AG04450 (cell line): Measurements from ENCODE around the gene BST2. TPM values are rescaled to one million over a fixed set of nuclear protein-coding genes. Genes with fewer than 3 reads are reported as not detected.

Experiments
- CTCF ChIA-PET: fragments of 300-600, 350-600 bp; formaldehyde crosslinking; extraction: SDS; loops from one replicate; lab custom pipeline; 2022; ENCODE audit warnings: antibody characterized with exemption, inconsistent platforms; lab: Charles Lee
- POLR2A ChIA-PET: fragments of 350-600 bp; formaldehyde crosslinking; extraction: SDS; loops from one replicate; lab custom pipeline; 2021; ENCODE audit warnings: antibody characterized with exemption, inconsistent platforms; lab: Yijun Ruan, JAX
- DNase-seq: peaks from one replicate; pipeline ENCODE4 v3.0.0-alpha.2; 2011; ENCODE audit warnings: low read depth, low spot score
- H3K27ac ChIP-seq: one replicate; pipeline ENCODE4 v1.5.1; 2012; ENCODE audit warnings: low read depth, low read length, control low read depth
- H3K27me3 ChIP-seq: one replicate; pipeline ENCODE4 v1.6.0; 2012; ENCODE audit warnings: low read length; ENCODE audit not compliant: control insufficient read depth, insufficient read depth
- H3K4me3 ChIP-seq: 2 replicates; pipeline ENCODE4 v1.5.1; 2011; ENCODE audit warnings: mild to moderate bottlenecking, low read depth, low read length, control low read depth
- H3K9me3 ChIP-seq: 2 replicates; pipeline ENCODE4 v1.5.1; 2012; ENCODE audit warnings: low read length; ENCODE audit not compliant: control insufficient read depth, insufficient read depth
- polyA plus RNA-seq: library from polyadenylated mRNA; depleted of rRNA; stranded (reverse); fragments of >200 nt; gene quantifications from 2 replicates; pipeline ENCODE4 v1.2.3, GENCODE V29; 2011
- TF ChIP-seq, protein P1 (sequence below): IDR thresholded peaks from 2 replicates; pipeline ENCODE4 v1.5.1; 2011; ENCODE audit warnings: low read depth, low read length, control low read depth, inconsistent platforms

The BST2 gene
- polyA plus RNA-seq, 1 experiment, result 1.9 TPM

DNA sequence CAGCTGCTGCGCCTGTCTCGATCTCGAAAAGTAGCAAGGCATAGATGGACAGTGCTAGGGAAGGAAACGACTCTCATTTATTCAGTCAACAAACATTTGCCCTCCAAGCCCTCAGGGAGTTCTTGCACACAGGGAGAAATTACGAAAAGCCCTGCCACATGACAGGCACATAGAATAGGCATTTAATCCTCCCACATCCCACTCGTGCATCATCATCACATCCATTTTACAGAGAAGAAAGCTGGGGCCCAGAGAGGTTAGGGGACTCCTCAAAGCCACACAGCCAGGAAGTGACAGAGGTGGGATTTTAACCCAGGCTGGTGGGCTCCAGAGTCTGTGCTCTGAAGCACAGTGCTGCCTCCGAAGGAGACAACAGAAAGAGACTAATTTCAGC lies 31.4 kb upstream of the BST2 start:
- no peaks in the 10 kb centered on the region for H3K27me3 ChIP-seq
- TF ChIP-seq, protein P1, sequence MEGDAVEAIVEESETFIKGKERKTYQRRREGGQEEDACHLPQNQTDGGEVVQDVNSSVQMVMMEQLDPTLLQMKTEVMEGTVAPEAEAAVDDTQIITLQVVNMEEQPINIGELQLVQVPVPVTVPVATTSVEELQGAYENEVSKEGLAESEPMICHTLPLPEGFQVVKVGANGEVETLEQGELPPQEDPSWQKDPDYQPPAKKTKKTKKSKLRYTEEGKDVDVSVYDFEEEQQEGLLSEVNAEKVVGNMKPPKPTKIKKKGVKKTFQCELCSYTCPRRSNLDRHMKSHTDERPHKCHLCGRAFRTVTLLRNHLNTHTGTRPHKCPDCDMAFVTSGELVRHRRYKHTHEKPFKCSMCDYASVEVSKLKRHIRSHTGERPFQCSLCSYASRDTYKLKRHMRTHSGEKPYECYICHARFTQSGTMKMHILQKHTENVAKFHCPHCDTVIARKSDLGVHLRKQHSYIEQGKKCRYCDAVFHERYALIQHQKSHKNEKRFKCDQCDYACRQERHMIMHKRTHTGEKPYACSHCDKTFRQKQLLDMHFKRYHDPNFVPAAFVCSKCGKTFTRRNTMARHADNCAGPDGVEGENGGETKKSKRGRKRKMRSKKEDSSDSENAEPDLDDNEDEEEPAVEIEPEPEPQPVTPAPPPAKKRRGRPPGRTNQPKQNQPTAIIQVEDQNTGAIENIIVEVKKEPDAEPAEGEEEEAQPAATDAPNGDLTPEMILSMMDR, result no peak
- ChIA-PET CTCF (no interaction called here), POLR2A (no interaction called here)
- H3K27ac ChIP-seq, result no peak overlapping the region
- no peak overlapping the region for H3K4me3 ChIP-seq
- peaks cover 5% of the 10 kb centered on the region; the same call in 1 of the 2 replicates for H3K9me3 ChIP-seq
- no peak for DNase-seq

GRCh38 chr19:17436094-17436873 lies 30.9 kb upstream of the BST2 start:
- TF ChIP-seq, protein P1, result no peak
- CTCF ChIA-PET, result no interaction called here
- no peaks in the 10 kb centered on the region for H3K27me3 ChIP-seq

GRCh38 chr19:17435218-17435617 lies 29.8 kb upstream of the BST2 start:
- Histone ChIP-seq H3K9me3 (peaks cover 5% of the 10 kb centered on the region; the same call in 1 of the 2 replicates), H3K27ac (no peak overlapping the region), H3K4me3 (no peak overlapping the region), H3K27me3 (no peaks in the 10 kb centered on the region)
- no peak for DNase-seq
- ChIA-PET CTCF (no interaction called here), POLR2A (no interaction called here)
- TF ChIP-seq, protein P1, result no peak

More at GRCh38 chr19:17436094-17436873, 30.9 kb upstream of the BST2 start:
- H3K9me3 ChIP-seq, result peaks cover 5% of the 10 kb centered on the region; the same call in 1 of the 2 replicates
- H3K4me3 ChIP-seq, result no peak overlapping the region
- no peak overlapping the region for H3K27ac ChIP-seq
- DNase-seq, result no peak
- POLR2A ChIA-PET, result no interaction called here

GRCh38 chr19:17431417-17431816 lies 26.0 kb upstream of the BST2 start:
- TF ChIP-seq, protein P1, result no peak
- ChIA-PET CTCF (no interaction called here), POLR2A (no interaction called here)
- H3K27me3 ChIP-seq, result no peaks in the 10 kb centered on the region
- no peak for DNase-seq
- peaks cover 2% of the 10 kb centered on the region; the same call in 1 of the 2 replicates for H3K9me3 ChIP-seq
- H3K4me3 ChIP-seq, result no peak overlapping the region
- H3K27ac ChIP-seq, result no peak overlapping the region

- no peak for DNase-seq
- CTCF ChIA-PET, result interaction anchor here (1.0 kb wide), 1 partner anchor 12 kb away, joined by 5 read pairs; no protein-coding TSS in a partner anchor
Measured at GRCh38 chr19:17429641-17430113, 24.2 kb upstream of the BST2 start.

More at GRCh38 chr19:17429641-17430113, 24.2 kb upstream of the BST2 start:
- no peak overlapping the region for H3K27ac ChIP-seq
- H3K4me3 ChIP-seq, result no peak overlapping the region
- no peaks in the 10 kb centered on the region for H3K27me3 ChIP-seq
- TF ChIP-seq, protein P1, result no peak
- no peaks in the 10 kb centered on the region for H3K9me3 ChIP-seq
- POLR2A ChIA-PET, result interaction anchor here (0.7 to 1.8 kb wide), 3 partner anchors 10 to 404 kb away, joined by 7 to 15 read pairs (median 7); partner anchors contain the start of gene MVB12A
